ENCODE data around the gene ANKFN1. TPM values are rescaled to one million over a fixed set of nuclear protein-coding genes. Genes with fewer than 3 reads are reported as not detected.

Gene ANKFN1
- total RNA-seq, 1 donor from 2014 or later = 1.6 TPM

DNA sequence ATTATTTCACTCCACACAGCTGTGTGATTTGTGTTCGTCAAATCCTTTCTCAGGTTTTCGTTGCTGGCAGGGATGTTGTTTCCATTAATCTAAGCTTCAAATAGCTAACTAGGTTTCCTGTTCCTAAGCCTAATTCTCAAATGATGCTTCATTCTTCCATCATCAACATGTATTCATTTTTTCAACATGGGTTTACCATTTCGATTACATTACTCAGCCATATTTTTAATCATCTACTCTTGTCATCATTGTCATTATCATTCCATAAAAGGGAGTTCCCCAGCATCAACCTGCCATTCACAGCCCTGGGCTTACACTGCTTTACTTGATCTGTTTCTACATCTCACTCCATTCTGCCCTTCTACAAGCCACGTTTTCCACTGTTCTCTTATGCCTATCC is 33.3 kb upstream of the ANKFN1 start:
- H3K36me3 ChIP-seq (ENCODE audit: control insufficient read depth in 3 of 3, insufficient read depth in 3 of 3, low read length in 3 of 3) = no peaks in the 10 kb centered on the region
- H3K27ac ChIP-seq (ENCODE audit: low read depth, low read length) = no peak overlapping the region
- H3K4me3 ChIP-seq (ENCODE audit: low read length in 3 of 3) = no peak overlapping the region
- H3K9me3 ChIP-seq (ENCODE audit: control insufficient read depth in 3 of 3, low read length in 3 of 3) = no peaks in the 10 kb centered on the region
- H3K4me1 ChIP-seq (ENCODE audit: control insufficient read depth in 3 of 3, insufficient read depth in 3 of 3, low read length in 3 of 3) = no peaks in the 10 kb centered on the region
- no peaks in the 10 kb centered on the region for H3K27me3 ChIP-seq (ENCODE audit: control insufficient read depth in 3 of 3, insufficient read depth in 3 of 3, low read length in 3 of 3)
- H3K9ac ChIP-seq (ENCODE audit: low read depth in 1 of 3, low read length in 3 of 3) = no peak overlapping the region

GRCh38 chr17:56121191-56122051 is 31.9 kb upstream of the ANKFN1 start:
- Histone ChIP-seq H3K36me3 (ENCODE audit: control insufficient read depth in 3 of 3, insufficient read depth in 3 of 3, low read length in 3 of 3) (no peaks in the 10 kb centered on the region), H3K27ac (ENCODE audit: low read depth, low read length) (no peak overlapping the region), H3K9me3 (ENCODE audit: control insufficient read depth in 3 of 3, low read length in 3 of 3) (no peaks in the 10 kb centered on the region), H3K9ac (ENCODE audit: low read depth in 1 of 3, low read length in 3 of 3) (no peak overlapping the region), H3K4me3 (ENCODE audit: low read length in 3 of 3) (no peak overlapping the region), H3K27me3 (ENCODE audit: control insufficient read depth in 3 of 3, insufficient read depth in 3 of 3, low read length in 3 of 3) (peaks cover 0 to 3% (median 0%) of the 10 kb centered on the region in 3 donors), H3K4me1 (ENCODE audit: control insufficient read depth in 3 of 3, insufficient read depth in 3 of 3, low read length in 3 of 3) (no peaks in the 10 kb centered on the region)

GRCh38 chr17:56125830-56126819 is 27.1 kb upstream of the ANKFN1 start:
- Histone ChIP-seq H3K9ac (ENCODE audit: low read depth in 1 of 3, low read length in 3 of 3) (no peak overlapping the region), H3K27ac (ENCODE audit: low read depth, low read length) (no peak overlapping the region), H3K9me3 (ENCODE audit: control insufficient read depth in 3 of 3, low read length in 3 of 3) (no peaks in the 10 kb centered on the region), H3K36me3 (ENCODE audit: control insufficient read depth in 3 of 3, insufficient read depth in 3 of 3, low read length in 3 of 3) (no peaks in the 10 kb centered on the region), H3K4me1 (ENCODE audit: control insufficient read depth in 3 of 3, insufficient read depth in 3 of 3, low read length in 3 of 3) (no peaks in the 10 kb centered on the region), H3K4me3 (ENCODE audit: low read length in 3 of 3) (no peak overlapping the region), H3K27me3 (ENCODE audit: control insufficient read depth in 3 of 3, insufficient read depth in 3 of 3, low read length in 3 of 3) (peaks cover 0 to 3% (median 0%) of the 10 kb centered on the region in 3 donors)

GRCh38 chr17:56130026-56130425 is 23.2 kb upstream of the ANKFN1 start:
- H3K36me3 ChIP-seq (ENCODE audit: control insufficient read depth in 3 of 3, insufficient read depth in 3 of 3, low read length in 3 of 3) = no peaks in the 10 kb centered on the region
- H3K27ac ChIP-seq (ENCODE audit: low read depth, low read length) = no peak overlapping the region
- no peaks in the 10 kb centered on the region for H3K9me3 ChIP-seq (ENCODE audit: control insufficient read depth in 3 of 3, low read length in 3 of 3)
- peaks cover 0 to 3% (median 0%) of the 10 kb centered on the region in 3 donors for H3K27me3 ChIP-seq (ENCODE audit: control insufficient read depth in 3 of 3, insufficient read depth in 3 of 3, low read length in 3 of 3)
- H3K4me3 ChIP-seq (ENCODE audit: low read length in 3 of 3) = no peak overlapping the region
- H3K4me1 ChIP-seq (ENCODE audit: control insufficient read depth in 3 of 3, insufficient read depth in 3 of 3, low read length in 3 of 3) = no peaks in the 10 kb centered on the region
- no peak overlapping the region for H3K9ac ChIP-seq (ENCODE audit: low read depth in 1 of 3, low read length in 3 of 3)

- Histone ChIP-seq H3K9ac (ENCODE audit: low read depth in 1 of 3, low read length in 3 of 3) (no peak overlapping the region), H3K9me3 (ENCODE audit: control insufficient read depth in 3 of 3, low read length in 3 of 3) (no peaks in the 10 kb centered on the region), H3K36me3 (ENCODE audit: control insufficient read depth in 3 of 3, insufficient read depth in 3 of 3, low read length in 3 of 3) (no peaks in the 10 kb centered on the region), H3K4me3 (ENCODE audit: low read length in 3 of 3) (no peak overlapping the region), H3K27ac (ENCODE audit: low read depth, low read length) (no peak overlapping the region), H3K4me1 (ENCODE audit: control insufficient read depth in 3 of 3, insufficient read depth in 3 of 3, low read length in 3 of 3) (no peaks in the 10 kb centered on the region), H3K27me3 (ENCODE audit: control insufficient read depth in 3 of 3, insufficient read depth in 3 of 3, low read length in 3 of 3) (peaks cover 0 to 2% (median 0%) of the 10 kb centered on the region in 3 donors)
Observed at GRCh38 chr17:56130631-56131030, 22.6 kb upstream of the ANKFN1 start.

GRCh38 chr17:56131431-56131830 is 21.8 kb upstream of the ANKFN1 start:
- no peaks in the 10 kb centered on the region for H3K27me3 ChIP-seq (ENCODE audit: control insufficient read depth in 3 of 3, insufficient read depth in 3 of 3, low read length in 3 of 3)
- no peak overlapping the region for H3K9ac ChIP-seq (ENCODE audit: low read depth in 1 of 3, low read length in 3 of 3)
- H3K36me3 ChIP-seq (ENCODE audit: control insufficient read depth in 3 of 3, insufficient read depth in 3 of 3, low read length in 3 of 3) = no peaks in the 10 kb centered on the region
- H3K9me3 ChIP-seq (ENCODE audit: control insufficient read depth in 3 of 3, low read length in 3 of 3) = no peaks in the 10 kb centered on the region
- H3K4me1 ChIP-seq (ENCODE audit: control insufficient read depth in 3 of 3, insufficient read depth in 3 of 3, low read length in 3 of 3) = no peaks in the 10 kb centered on the region
- H3K4me3 ChIP-seq (ENCODE audit: low read length in 3 of 3) = no peak overlapping the region
- no peak overlapping the region for H3K27ac ChIP-seq (ENCODE audit: low read depth, low read length)

DNA sequence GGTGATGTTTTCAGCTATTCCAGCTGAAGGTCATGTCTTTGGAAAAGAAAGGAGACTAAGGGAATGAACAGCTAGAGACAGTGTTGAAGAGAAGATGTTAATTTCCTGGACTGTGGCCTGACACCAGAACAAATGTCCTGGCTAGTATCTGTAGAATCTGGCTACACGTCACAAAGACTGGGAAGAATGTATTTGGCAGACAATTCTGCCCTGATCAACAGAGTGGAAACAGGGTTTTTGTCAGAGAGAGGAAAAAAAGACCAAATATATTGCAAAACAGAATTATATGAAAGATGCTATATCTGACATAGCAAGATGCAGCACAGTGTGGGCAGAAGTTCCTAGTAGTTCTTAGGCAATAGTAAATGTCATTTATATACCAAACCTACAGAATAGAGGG is 17.0 kb upstream of the ANKFN1 start:
- no peak overlapping the region for H3K9ac ChIP-seq (ENCODE audit: low read depth in 1 of 3, low read length in 3 of 3)
- H3K4me1 ChIP-seq (ENCODE audit: control insufficient read depth in 3 of 3, insufficient read depth in 3 of 3, low read length in 3 of 3) = peaks cover 0 to 5% (median 2%) of the 10 kb centered on the region in 3 donors
- no peaks in the 10 kb centered on the region for H3K9me3 ChIP-seq (ENCODE audit: control insufficient read depth in 3 of 3, low read length in 3 of 3)
- H3K27me3 ChIP-seq (ENCODE audit: control insufficient read depth in 3 of 3, insufficient read depth in 3 of 3, low read length in 3 of 3) = no peaks in the 10 kb centered on the region
- H3K27ac ChIP-seq (ENCODE audit: low read depth, low read length) = no peak overlapping the region
- H3K4me3 ChIP-seq (ENCODE audit: low read length in 3 of 3) = no peak overlapping the region
- no peaks in the 10 kb centered on the region for H3K36me3 ChIP-seq (ENCODE audit: control insufficient read depth in 3 of 3, insufficient read depth in 3 of 3, low read length in 3 of 3)

DNA sequence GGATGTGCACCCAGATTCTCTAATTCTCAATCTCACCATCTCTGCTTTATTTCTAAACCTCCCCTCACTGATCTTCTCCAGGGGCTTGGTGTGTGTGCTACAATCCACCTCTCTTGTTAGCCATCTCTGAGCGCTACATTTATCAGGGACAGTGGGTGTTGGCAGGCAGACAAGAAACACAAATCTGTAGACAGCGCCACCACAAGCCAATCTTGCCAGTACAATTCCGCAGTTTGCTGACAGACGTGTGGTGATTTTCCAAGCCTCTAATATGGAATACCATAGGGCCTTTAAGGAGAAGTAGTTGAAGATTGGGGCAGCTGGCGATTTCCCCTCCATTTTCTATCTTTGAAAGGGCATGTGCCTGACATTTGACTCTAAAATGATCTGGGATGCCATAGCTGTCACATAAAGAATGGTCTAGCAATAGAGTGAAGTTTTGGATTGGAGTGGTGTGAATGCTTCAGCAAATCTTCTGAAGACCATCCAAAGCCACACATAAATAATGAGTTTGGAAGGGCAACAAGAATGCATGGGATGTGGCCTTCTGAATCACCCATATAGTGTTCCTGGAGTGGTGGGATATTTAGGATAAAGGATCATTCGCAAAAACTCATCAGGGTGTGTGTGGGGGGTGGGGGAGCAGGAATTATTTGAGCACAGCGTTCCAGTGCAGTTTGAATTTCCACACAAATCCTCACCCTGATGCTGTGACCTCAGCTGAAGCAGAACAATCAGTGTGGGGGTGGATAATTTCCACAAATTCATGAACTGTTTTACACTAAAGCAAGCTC is 12.0 kb upstream of the ANKFN1 start:
- peaks cover 0 to 14% (median 4%) of the 10 kb centered on the region in 3 donors for H3K4me1 ChIP-seq (ENCODE audit: control insufficient read depth in 3 of 3, insufficient read depth in 3 of 3, low read length in 3 of 3)
- H3K9me3 ChIP-seq (ENCODE audit: control insufficient read depth in 3 of 3, low read length in 3 of 3) = no peaks in the 10 kb centered on the region
- peaks cover 0 to 2% (median 0%) of the 10 kb centered on the region in 3 donors for H3K27me3 ChIP-seq (ENCODE audit: control insufficient read depth in 3 of 3, insufficient read depth in 3 of 3, low read length in 3 of 3)
- H3K9ac ChIP-seq (ENCODE audit: low read depth in 1 of 3, low read length in 3 of 3) = no peak overlapping the region
- no peak overlapping the region for H3K27ac ChIP-seq (ENCODE audit: low read depth, low read length)
- H3K4me3 ChIP-seq (ENCODE audit: low read length in 3 of 3) = no peak overlapping the region
- no peaks in the 10 kb centered on the region for H3K36me3 ChIP-seq (ENCODE audit: control insufficient read depth in 3 of 3, insufficient read depth in 3 of 3, low read length in 3 of 3)

DNA sequence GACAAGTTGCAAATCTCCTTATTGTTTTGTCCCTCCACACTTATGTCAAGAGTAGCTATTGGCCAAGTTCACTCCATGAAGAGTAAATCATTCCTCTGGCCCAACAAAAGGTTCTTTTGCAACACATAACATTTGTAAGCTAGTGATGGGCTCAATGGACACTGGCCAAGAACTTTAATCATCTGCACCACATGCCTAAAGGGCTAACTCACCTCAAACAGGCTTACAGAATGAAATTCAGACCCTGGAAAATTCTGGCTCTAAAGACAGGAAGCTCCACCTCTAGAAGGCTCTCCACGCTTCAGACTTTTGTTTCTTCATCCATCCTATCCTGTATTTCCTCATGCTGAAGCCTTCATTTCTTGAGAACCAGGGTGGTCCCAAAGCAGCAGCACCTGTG is 10.9 kb upstream of the ANKFN1 start:
- peaks cover 0 to 2% (median 0%) of the 10 kb centered on the region in 3 donors for H3K27me3 ChIP-seq (ENCODE audit: control insufficient read depth in 3 of 3, insufficient read depth in 3 of 3, low read length in 3 of 3)
- peaks cover 0 to 14% (median 4%) of the 10 kb centered on the region in 3 donors for H3K4me1 ChIP-seq (ENCODE audit: control insufficient read depth in 3 of 3, insufficient read depth in 3 of 3, low read length in 3 of 3)
- H3K4me3 ChIP-seq (ENCODE audit: low read length in 3 of 3) = no peak overlapping the region
- no peaks in the 10 kb centered on the region for H3K36me3 ChIP-seq (ENCODE audit: control insufficient read depth in 3 of 3, insufficient read depth in 3 of 3, low read length in 3 of 3)
- no peak overlapping the region for H3K27ac ChIP-seq (ENCODE audit: low read depth, low read length)
- no peak overlapping the region for H3K9ac ChIP-seq (ENCODE audit: low read depth in 1 of 3, low read length in 3 of 3)
- no peaks in the 10 kb centered on the region for H3K9me3 ChIP-seq (ENCODE audit: control insufficient read depth in 3 of 3, low read length in 3 of 3)
